H1 (cell line): Measurements from ENCODE around the gene MRGPRE. TPM values are rescaled to one million over a fixed set of nuclear protein-coding genes. Genes with fewer than 3 reads are reported as not detected.

Experiments
- CTCF ChIA-PET: fragments of 300-600 bp; sonication (Branson Sonifier 250); formaldehyde crosslinking; loops from one replicate; lab custom pipeline; 2021; ENCODE audit not compliant: partially characterized antibody; lab: Charles Lee
- POLR2A ChIA-PET: fragments of 300-600 bp; sonication (Branson Sonifier 250); formaldehyde crosslinking; loops from one replicate; lab custom pipeline; 2021; ENCODE audit warnings: inconsistent platforms; ENCODE audit not compliant: partially characterized antibody; lab: Charles Lee
- DNase-seq, 2 experiments: peaks; one replicate each; pipeline versions ENCODE4 v3.0.0 to v3.0.0-alpha.2; 2010 to 2022; ENCODE audit warnings: low spot score in 2 of 2, low read depth in 1 of 2, mixed read lengths in 1 of 2
- FAIRE-seq: peaks from 2 replicates; lab custom pipeline; 2011; peaks lifted over from hg19 to GRCh38; lab: Jason Lieb, UNC
- H2AFZ ChIP-seq: 2 replicates; pipeline ENCODE4 v1.8.1; 2012; ENCODE audit warnings: low read length, inconsistent platforms
- H2AK5ac ChIP-seq: 2 replicates; pipeline ENCODE4 v1.6.1; 2013; ENCODE audit warnings: low read depth, low read length
- H2BK120ac ChIP-seq: replicated peaks from 2 replicates; pipeline ENCODE3; 2013; ENCODE audit warnings: low read depth, low read length, inconsistent platforms
- H2BK12ac ChIP-seq: 2 replicates; pipeline ENCODE4 v1.6.1; 2013; ENCODE audit warnings: low read depth, low read length
- H2BK15ac ChIP-seq: 2 replicates; pipeline ENCODE4 v1.6.1; 2013; ENCODE audit warnings: low read length
- H2BK20ac ChIP-seq: 2 replicates; pipeline ENCODE4 v1.6.1; 2013; ENCODE audit warnings: low read length
- H2BK5ac ChIP-seq: 2 replicates; pipeline ENCODE4 v1.6.1; 2013; ENCODE audit warnings: low read depth, low read length
- H3K14ac ChIP-seq: 2 replicates; pipeline ENCODE4 v1.6.1; 2013; ENCODE audit warnings: inconsistent platforms; ENCODE audit not compliant: insufficient read length
- H3K18ac ChIP-seq: 2 replicates; pipeline ENCODE4 v1.6.1; 2013; ENCODE audit warnings: low read length; ENCODE audit errors: extremely low read depth
- H3K23ac ChIP-seq: 2 replicates; pipeline ENCODE4 v1.6.1; 2013; ENCODE audit warnings: inconsistent platforms; ENCODE audit not compliant: insufficient read length
- H3K23me2 ChIP-seq: 2 replicates; pipeline ENCODE4 v1.6.1; 2013; ENCODE audit warnings: low read depth, low read length
- H3K27ac ChIP-seq: 2 replicates; pipeline ENCODE4 v1.6.1; 2011; ENCODE audit warnings: low read depth, low read length, inconsistent platforms
- H3K27me3 ChIP-seq, 4 experiments: replicated peaks in 1 of 4; 1 replicate in 1 of 4; 2 replicates in 3 of 4; pipeline versions ENCODE4 v1.6.1 to v1.8.1; 2011 to 2013; ENCODE audit warnings: low read length in 3 of 4, mild to moderate bottlenecking in 3 of 4, inconsistent platforms in 2 of 4, mixed read lengths in 2 of 4, moderate library complexity in 1 of 4; ENCODE audit not compliant: control insufficient read depth in 3 of 4, insufficient read depth in 3 of 4; ENCODE audit errors: extremely low read depth in 1 of 4
- H3K36me3 ChIP-seq, 4 experiments: 2 replicates each; pipeline versions ENCODE4 v1.6.1 to v1.8.1; 2011 to 2013; ENCODE audit warnings: mild to moderate bottlenecking in 4 of 4, low read length in 3 of 4, moderate library complexity in 2 of 4, control low read depth in 1 of 4, inconsistent platforms in 1 of 4; ENCODE audit not compliant: insufficient read depth in 4 of 4, control insufficient read depth in 2 of 4
- H3K4ac ChIP-seq: replicated peaks from 2 replicates; pipeline ENCODE3; 2013; ENCODE audit warnings: low read length, low read depth, mixed read lengths, inconsistent platforms; ENCODE audit not compliant: insufficient read length
- H3K4me1 ChIP-seq, 4 experiments: replicated peaks in 1 of 4; 1 replicate in 1 of 4; 2 replicates in 3 of 4; pipeline versions ENCODE4 v1.6.1 to v1.8.1; 2011 to 2013; ENCODE audit warnings: low read length in 3 of 4, inconsistent platforms in 2 of 4, mixed read lengths in 1 of 4; ENCODE audit not compliant: insufficient read depth in 4 of 4, control insufficient read depth in 3 of 4
- H3K4me2 ChIP-seq, 2 experiments: 2 replicates each; pipeline versions ENCODE4 v1.6.1 to v1.8.1; 2011 to 2013; ENCODE audit warnings: low read depth in 2 of 2, low read length in 2 of 2, control low read depth in 1 of 2, inconsistent platforms in 1 of 2, mild to moderate bottlenecking in 1 of 2; ENCODE audit not compliant: insufficient read depth in 1 of 2
- H3K4me3 ChIP-seq, 4 experiments: fragments of 200-600, 300-600 bp in 1 of 4; sonication (generic), shearing (Covaris generic), sonication (Bioruptor Twin) in 1 of 4; 2 replicates each; pipeline versions ENCODE4 v1.5.1 to v1.8.1; 2011 to 2016; ENCODE audit warnings: low read length in 4 of 4, low read depth in 3 of 4, control low read depth in 2 of 4, inconsistent platforms in 2 of 4, mild to moderate bottlenecking in 2 of 4, mixed read lengths in 1 of 4, moderate library complexity in 1 of 4; ENCODE audit not compliant: insufficient read depth in 2 of 4; ENCODE audit errors: extremely low read depth in 1 of 4
- H3K56ac ChIP-seq: replicated peaks from 2 replicates; pipeline ENCODE3; 2013; ENCODE audit warnings: low read depth, mild to moderate bottlenecking, mixed read lengths, low read length, inconsistent platforms; ENCODE audit not compliant: insufficient read length
- H3K79me1 ChIP-seq: 2 replicates; pipeline ENCODE4 v1.6.1; 2013; ENCODE audit warnings: low read depth, low read length, control low read depth
- H3K79me2 ChIP-seq, 2 experiments: 2 replicates each; pipeline versions ENCODE4 v1.6.1 to v1.8.1; 2012 to 2013; ENCODE audit warnings: low read length in 2 of 2, mild to moderate bottlenecking in 2 of 2, inconsistent platforms in 1 of 2; ENCODE audit not compliant: insufficient read depth in 2 of 2, control insufficient read depth in 1 of 2
- H3K9ac ChIP-seq, 4 experiments: replicated peaks in 1 of 4; 1 replicate in 1 of 4; 2 replicates in 3 of 4; pipeline versions ENCODE4 v1.6.1 to v1.8.1; 2011 to 2013; ENCODE audit warnings: low read depth in 3 of 4, low read length in 3 of 4, control low read depth in 2 of 4, mild to moderate bottlenecking in 2 of 4, moderate library complexity in 2 of 4, inconsistent platforms in 1 of 4; ENCODE audit errors: extremely low read depth in 1 of 4
- H3K9me3 ChIP-seq, 2 experiments: 2 replicates each; pipeline versions ENCODE4 v1.6.1 to v1.8.1; 2012 to 2013; ENCODE audit warnings: mild to moderate bottlenecking in 2 of 2, moderate library complexity in 2 of 2, control low read depth in 1 of 2, inconsistent platforms in 1 of 2, low read depth in 1 of 2, low read length in 1 of 2, mixed read lengths in 1 of 2; ENCODE audit not compliant: insufficient read depth in 2 of 2
- H4K20me1 ChIP-seq, 2 experiments: replicated peaks in 1 of 2; 2 replicates each; pipeline versions ENCODE3 to v1.8.1; 2011 to 2013; ENCODE audit warnings: inconsistent platforms in 2 of 2, low read length in 2 of 2, mild to moderate bottlenecking in 1 of 2; ENCODE audit not compliant: insufficient read depth in 2 of 2, control insufficient read depth in 1 of 2
- H4K5ac ChIP-seq: 2 replicates; pipeline ENCODE4 v1.6.1; 2013; ENCODE audit warnings: low read length, low read depth, mixed read lengths, inconsistent platforms; ENCODE audit not compliant: insufficient read length
- H4K8ac ChIP-seq: 2 replicates; pipeline ENCODE4 v1.8.0; 2013; ENCODE audit warnings: mild to moderate bottlenecking, moderate library complexity, low read length, inconsistent platforms; ENCODE audit not compliant: insufficient read depth; ENCODE audit errors: extremely low read depth
- H4K91ac ChIP-seq: replicated peaks from 2 replicates; pipeline ENCODE3; 2013; ENCODE audit warnings: low read length, mixed read lengths, inconsistent platforms; ENCODE audit not compliant: insufficient read length
- CBX5 ChIP-seq: fragments of 300-800, 300-1000 bp; sonication (generic); IDR thresholded peaks from 2 replicates; pipeline ENCODE4 v1.7.1; 2016; ENCODE audit warnings: antibody characterized with exemption, low read length, low read depth
- FOSL1 ChIP-seq: IDR thresholded peaks from 2 replicates; pipeline ENCODE4 v1.6.1; 2011; ENCODE audit warnings: mild to moderate bottlenecking, low read depth, low read length, moderate library complexity; ENCODE audit not compliant: insufficient read depth
- GABPA ChIP-seq: IDR thresholded peaks from 2 replicates; pipeline ENCODE4 v1.6.1; 2011; ENCODE audit warnings: mild to moderate bottlenecking, low read length, moderate library complexity, borderline replicate concordance; ENCODE audit not compliant: insufficient read depth
- GTF2F1 ChIP-seq: IDR thresholded peaks from 2 replicates; pipeline ENCODE4 v1.6.1; 2012; ENCODE audit warnings: low read depth, low read length, improper control_type of control experiment, borderline replicate concordance
- JUN ChIP-seq: IDR thresholded peaks from 2 replicates; pipeline ENCODE4 v1.6.1; 2011; ENCODE audit warnings: low read depth, mild to moderate bottlenecking, improper control_type of control experiment, low read length
- POU5F1 ChIP-seq: IDR thresholded peaks from 2 replicates; pipeline ENCODE4 v1.6.1; 2011; ENCODE audit warnings: low read depth, mild to moderate bottlenecking, low read length, moderate library complexity
- ZNF274 ChIP-seq: IDR thresholded peaks from 2 replicates; pipeline ENCODE4 v1.7.0; 2012; ENCODE audit warnings: low read length, borderline replicate concordance; ENCODE audit errors: extremely low read depth
- WGBS, 2 experiments: shearing (Covaris generic) in 1 of 2; methylation state at CpG; one replicate each; pipeline versions ENCODE4 v1.1.6 to v1.1.7; 2013 to 2015; ENCODE audit warnings: low lambda C conversion rate in 2 of 2, mixed read lengths in 2 of 2, inconsistent platforms in 1 of 2, low coverage in 1 of 2, missing lambda C conversion rate in 1 of 2; ENCODE audit not compliant: insufficient replicate concordance in 2 of 2, insufficient coverage in 1 of 2, insufficient read length in 1 of 2; ENCODE audit errors: extremely low coverage in 1 of 2, missing lambda C conversion rate in 1 of 2; 5-methylcytosine and 5-hydroxymethylcytosine counted together
- polyA plus RNA-seq, 7 experiments: library from polyadenylated mRNA; depleted of rRNA in 3 of 7; stranded (reverse) in 5 of 7; unstranded in 2 of 7; fragments of >200 nt in 5 of 7; fragments of 200-250 nt in 2 of 7; gene quantifications; 1 replicate in 5 of 7; 2 replicates in 1 of 7; 4 replicates in 1 of 7; pipeline versions ENCODE4 v1.2.1 to v1.2.3, GENCODE V29; 2011 to 2013; ENCODE audit warnings: missing spikeins in 2 of 7, mixed read lengths in 2 of 7
- total RNA-seq: library from RNA; stranded (reverse); fragmentation: NEBNext Ultra II Directional; extraction: Animal tissue kit (Norgen Biotek cat#: 25700); gene quantifications from 2 replicates; pipeline ENCODE4 v1.2.1, GENCODE V29; 2021
- TF ChIP-seq, protein P1 (sequence below): IDR thresholded peaks from 2 replicates; pipeline ENCODE4 v1.6.1; 2012; ENCODE audit warnings: inconsistent platforms

The MRGPRE gene
- total and polyA plus RNA-seq, 2 of the 8 experiments (the other 6 are each of a cell fraction or from before 2014, with no cell fraction given) = not detected

DNA sequence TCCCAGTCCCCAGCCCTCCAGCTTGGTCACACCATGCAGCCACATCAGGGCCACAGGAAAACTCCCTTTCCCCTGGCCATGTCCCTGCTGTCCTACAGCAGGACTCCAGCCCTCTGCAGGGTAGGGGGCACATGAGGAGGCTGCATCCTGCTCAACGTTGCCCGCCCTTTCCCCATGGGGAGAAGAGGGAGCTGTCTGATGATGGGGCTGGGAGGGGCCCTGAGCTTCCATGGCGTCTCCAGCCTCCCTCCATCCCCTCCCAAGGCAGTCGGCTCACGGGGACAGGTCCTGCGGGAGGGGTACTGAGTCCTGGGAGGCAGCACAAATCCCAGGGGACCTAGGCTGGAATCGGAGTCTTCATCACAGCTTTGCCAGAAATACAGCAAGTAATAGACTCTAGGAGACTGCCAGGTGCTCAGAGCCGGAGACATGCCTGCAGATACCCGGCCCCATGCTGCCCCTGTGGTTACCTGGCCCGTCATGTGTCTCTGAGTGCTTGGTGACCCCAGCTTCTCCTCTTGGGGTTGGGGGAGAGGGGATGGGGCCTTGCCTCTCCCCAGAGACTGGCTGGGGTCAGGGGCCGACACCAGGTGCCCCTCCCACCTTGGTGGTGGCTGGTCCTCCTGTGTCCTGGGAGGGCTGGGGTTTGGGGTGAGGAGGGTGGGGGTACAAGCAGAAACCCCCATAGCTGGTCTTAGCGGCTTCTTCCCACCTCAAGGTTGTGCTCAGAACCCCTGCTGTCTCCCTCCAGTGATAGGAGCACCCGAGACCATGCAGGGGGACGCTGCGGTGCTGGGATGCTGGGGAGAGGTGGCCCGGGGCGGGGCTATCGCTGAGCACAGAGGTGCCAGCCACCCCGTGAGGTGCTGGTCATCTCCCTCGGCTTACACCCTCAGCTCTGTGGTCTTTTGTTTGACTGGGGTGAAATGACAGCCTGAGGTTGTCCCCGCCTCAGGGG is 2.3 kb downstream of the MRGPRE start:
- Histone ChIP-seq H3K14ac (no peak overlapping the region), H3K4me2 (no peak overlapping the region), H4K91ac (no peak overlapping the region), H2BK120ac (no peak overlapping the region), H2BK15ac (no peak overlapping the region), H3K79me1 (no peaks in the 10 kb centered on the region), H3K23me2 (no peaks in the 10 kb centered on the region), H2AFZ (no peak overlapping the region), H3K9me3 (no peaks in the 10 kb centered on the region), H3K56ac (no peak overlapping the region), H2AK5ac (peak overlapping the region; percentile 13; the same call in 1 of the 2 replicates), H4K8ac (no peak overlapping the region), H3K4me1 (peaks cover 0 to 4% (median 0%) of the 10 kb centered on the region in 4 experiments; a peak in 1 of 7 replicates), H3K79me2 (no peaks in the 10 kb centered on the region), H3K23ac (no peak overlapping the region), H4K20me1 (peaks cover 0 to 2% of the 10 kb centered on the region in 2 experiments), H3K36me3 (no peaks in the 10 kb centered on the region), H4K5ac (no peak overlapping the region), H3K27me3 (no peaks in the 10 kb centered on the region), H2BK12ac (no peak overlapping the region), H2BK5ac (no peak overlapping the region), H3K27ac (no peak overlapping the region), H3K18ac (no peak overlapping the region), H3K4ac (no peak overlapping the region), H3K4me3 (no peak overlapping the region), H2BK20ac (no peak overlapping the region), H3K9ac (no peak overlapping the region)
- DNase-seq (no peak), FAIRE-seq (no peak)
- 89% methylated on average over 20 of the region's 21 CpGs; no CpG with 5 or more reads in 1 of the 2 experiments for WGBS, 2 experiments
- ChIA-PET CTCF (interaction anchor here (0.7 to 3.2 kb wide), 5 partner anchors 13 to 192 kb away, joined by 3 to 15 read pairs (median 3); no protein-coding TSS in a partner anchor), POLR2A (interaction anchor here (1.2 kb wide), 1 partner anchor 11 kb away, joined by 3 read pairs; no protein-coding TSS in a partner anchor)
- TF ChIP-seq JUN = no peak
- TF ChIP-seq ZNF274 = no peak
- TF ChIP-seq, protein P1, sequence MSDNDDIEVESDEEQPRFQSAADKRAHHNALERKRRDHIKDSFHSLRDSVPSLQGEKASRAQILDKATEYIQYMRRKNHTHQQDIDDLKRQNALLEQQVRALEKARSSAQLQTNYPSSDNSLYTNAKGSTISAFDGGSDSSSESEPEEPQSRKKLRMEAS = no peak
- no peak for TF ChIP-seq GABPA
- TF ChIP-seq POU5F1 = no peak
- TF ChIP-seq FOSL1 = no peak
- no peak for TF ChIP-seq GTF2F1
- TF ChIP-seq CBX5 = no peak
